ENCODE results near the gene FGF12. TPM values are rescaled to one million over a fixed set of nuclear protein-coding genes. Genes with fewer than 3 reads are reported as not detected.
"Not testable (repeated sequence)": the region's sequence is repeated elsewhere in the genome, so short reads cannot be mapped to it uniquely, and the experiment has no call there.

Gene FGF12
- not detected for total RNA-seq
- not detected for polyA plus RNA-seq
- 0 to 0.14 (median 0) reads per million in 6 experiments for total RNA-seq

DNA sequence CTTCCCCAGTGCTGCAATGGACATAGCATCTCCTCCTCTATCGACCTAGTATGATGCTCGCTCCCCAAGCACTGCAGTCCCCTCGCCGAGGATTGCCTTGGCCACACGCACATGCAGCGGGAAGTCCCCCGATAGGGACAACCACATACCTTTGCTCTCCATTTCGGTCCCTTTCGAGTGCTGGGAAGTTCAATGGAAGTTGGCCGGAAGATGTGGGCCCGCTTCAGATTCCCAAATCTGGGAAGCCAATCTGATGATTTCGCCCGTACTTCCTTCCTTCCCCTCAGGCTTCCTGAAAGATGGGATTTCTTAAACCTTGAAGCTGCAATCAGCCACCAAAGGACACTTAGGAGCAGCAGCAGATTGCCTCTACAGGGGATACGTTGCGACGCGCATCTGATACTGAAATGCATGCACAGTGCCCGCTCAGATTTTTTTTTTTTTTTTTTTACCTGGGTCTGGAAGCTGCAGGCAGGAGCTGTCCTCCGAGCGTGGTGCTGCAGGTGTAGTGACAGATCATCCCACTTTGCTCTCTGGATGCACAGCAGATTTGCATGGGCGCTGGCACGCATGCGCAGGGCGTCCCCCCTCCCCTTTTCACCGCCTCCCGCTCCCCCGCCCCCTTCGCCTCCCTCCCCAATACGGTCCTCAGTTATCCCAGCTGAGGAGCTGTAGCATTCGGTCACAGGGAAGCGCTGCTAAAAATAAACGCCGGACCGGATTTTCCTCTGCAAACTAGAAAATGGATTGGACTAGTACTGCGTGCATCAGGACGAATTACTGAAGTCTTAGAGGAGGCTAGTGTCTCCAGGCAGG is at the start of gene FGF12:
TSS of gene FGF12 (minus strand) at position 510 of the 816 bp plus-strand sequence.
- peaks cover 2 to 12% (median 6%) of the 10 kb centered on the region in 4 donors for H3K4me1 Mint-ChIP-seq
- H3K36me3 Mint-ChIP-seq, result no peaks in the 10 kb centered on the region
- H3K27me3 Mint-ChIP-seq, result peaks cover 18 to 74% (median 26%) of the 10 kb centered on the region in 5 donors
- POLR2A ChIA-PET, result no interaction called here
- DNase-seq, result no peak
- H3K9me3 Mint-ChIP-seq, result peaks cover 0 to 14% (median 1%) of the 10 kb centered on the region in 9 donors
- H3K4me3 Mint-ChIP-seq, result peak within 1 kb of the TSS in 4 of 10 donors; percentile 7 to 24 (median 12)
- H3K27ac Mint-ChIP-seq, result peak within 1 kb of the TSS in 1 of 10 donors; percentile 72
- no peak for ATAC-seq

DNA sequence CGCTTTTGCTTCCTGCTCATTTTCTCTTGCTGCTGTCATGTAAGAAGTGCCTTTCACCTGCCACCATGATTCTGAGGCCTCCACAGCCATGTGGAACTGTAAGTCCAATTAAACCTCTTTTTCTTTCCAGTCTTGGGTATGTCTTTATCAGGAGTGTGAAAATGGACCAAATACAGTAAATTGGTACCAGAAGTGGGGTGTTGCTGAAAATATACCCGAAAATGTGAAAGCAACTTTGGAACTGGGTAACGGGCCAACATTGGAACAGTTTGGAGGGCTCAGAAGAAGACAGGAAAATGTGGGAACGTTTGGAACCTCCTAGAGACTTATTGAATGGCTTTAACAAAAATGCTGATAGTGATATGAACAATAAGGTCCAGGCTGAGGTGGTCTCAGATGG is 47.0 kb upstream of the FGF12 start:
- H3K4me3 Mint-ChIP-seq, POLR2A ChIA-PET, DNase-seq, H3K27ac Mint-ChIP-seq, H3K4me1 Mint-ChIP-seq, ATAC-seq: not testable (repeated sequence)
- Mint-ChIP-seq H3K27me3 (peaks cover 0 to 15% (median 4%) of the 10 kb centered on the region in 5 donors), H3K9me3 (peaks cover 8 to 33% (median 21%) of the 10 kb centered on the region in 9 donors), H3K36me3 (peaks cover 2 to 13% (median 3%) of the 10 kb centered on the region in 3 donors)

DNA sequence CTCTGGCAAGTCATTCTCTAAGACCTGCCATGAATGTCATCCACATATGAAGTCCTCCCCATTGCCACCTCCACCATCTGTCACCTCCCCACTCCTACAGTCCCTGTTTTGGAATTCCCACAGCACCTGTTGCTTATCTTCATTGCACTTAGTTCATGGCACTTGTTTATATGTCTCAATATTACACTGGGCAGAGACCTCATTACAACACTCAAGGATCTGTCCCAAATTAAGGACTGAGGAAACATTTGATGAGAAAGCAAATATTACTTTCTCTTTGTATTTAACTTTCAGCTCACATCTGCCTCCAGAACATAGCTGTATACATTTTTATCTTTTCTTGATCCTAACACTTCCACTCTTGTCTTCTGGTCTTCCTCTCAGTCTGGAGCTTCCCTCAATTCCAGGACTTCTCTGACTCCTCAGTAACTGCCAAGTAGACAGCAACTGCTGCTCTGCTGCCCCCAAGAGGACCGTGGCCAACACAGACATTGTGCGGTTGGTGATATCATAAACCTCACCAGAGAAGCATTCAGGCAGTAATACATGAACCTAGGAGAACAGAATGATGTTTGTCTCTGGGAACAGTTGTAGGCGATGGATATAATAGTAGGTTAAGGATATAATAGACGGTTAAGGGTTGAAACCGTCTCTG is 45.0 kb upstream of the FGF12 start:
- Mint-ChIP-seq H3K4me1 (no peaks in the 10 kb centered on the region), H3K27ac (no peak overlapping the region), H3K27me3 (peaks cover 0 to 15% (median 4%) of the 10 kb centered on the region in 5 donors), H3K9me3 (peaks cover 8 to 30% (median 21%) of the 10 kb centered on the region in 9 donors), H3K4me3 (no peak overlapping the region), H3K36me3 (peaks cover 2 to 13% (median 3%) of the 10 kb centered on the region in 3 donors)
- ATAC-seq (no peak), DNase-seq (no peak)
- POLR2A ChIA-PET, result no interaction called here

DNA sequence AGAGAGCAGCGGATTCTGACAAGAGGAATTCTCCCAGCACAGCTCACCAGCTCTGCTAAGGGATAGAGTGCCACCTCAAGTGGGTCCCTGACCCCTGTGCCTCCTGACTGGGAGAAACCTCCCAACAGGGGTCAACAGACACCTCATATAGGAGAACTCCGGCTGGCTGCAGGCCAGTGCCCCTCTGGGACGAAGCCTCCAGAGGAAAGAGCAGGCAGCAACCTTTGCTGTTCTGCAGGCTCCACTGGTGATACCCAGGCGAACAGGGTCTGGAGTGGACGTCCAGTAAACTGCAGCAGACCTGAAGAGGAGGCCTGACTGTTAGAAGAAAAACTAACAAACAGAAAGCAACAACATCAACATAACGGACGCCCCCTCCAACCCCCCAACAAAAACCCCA is 31.3 kb upstream of the FGF12 start:
- Mint-ChIP-seq H3K27me3 (peaks cover 3 to 13% (median 5%) of the 10 kb centered on the region in 5 donors), H3K4me1 (no peaks in the 10 kb centered on the region), H3K9me3 (peaks cover 0 to 22% (median 3%) of the 10 kb centered on the region in 9 donors), H3K36me3 (no peaks in the 10 kb centered on the region), H3K4me3 (no peak overlapping the region), H3K27ac (no peak overlapping the region)
- POLR2A ChIA-PET, result no interaction called here
- no peak for ATAC-seq
- no peak for DNase-seq

DNA sequence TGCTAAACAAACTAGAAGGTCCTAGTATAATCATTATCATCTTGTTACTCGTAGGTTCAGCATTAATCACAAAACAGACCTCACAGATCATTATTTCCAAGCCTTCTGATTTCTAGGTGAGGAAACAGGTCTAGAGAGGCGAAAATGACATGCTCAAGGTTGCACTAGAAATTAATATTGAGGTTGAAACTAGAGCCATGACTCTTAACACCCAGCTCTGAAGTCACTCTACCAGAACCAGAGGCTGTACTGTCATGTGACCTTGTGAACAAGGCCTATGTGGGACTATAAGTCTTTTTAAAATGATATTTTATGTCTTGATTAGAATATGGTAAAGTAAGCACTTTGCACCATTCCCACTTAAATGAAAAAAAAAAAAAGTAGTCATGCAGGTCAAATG is 23.8 kb upstream of the FGF12 start:
- Mint-ChIP-seq H3K4me3 (no peak overlapping the region), H3K4me1 (no peaks in the 10 kb centered on the region), H3K27me3 (peaks cover 3 to 32% (median 9%) of the 10 kb centered on the region in 5 donors), H3K27ac (no peak overlapping the region), H3K9me3 (peaks cover 0 to 12% (median 2%) of the 10 kb centered on the region in 9 donors), H3K36me3 (no peaks in the 10 kb centered on the region)
- DNase-seq (no peak), ATAC-seq (no peak)
- POLR2A ChIA-PET, result no interaction called here

DNA sequence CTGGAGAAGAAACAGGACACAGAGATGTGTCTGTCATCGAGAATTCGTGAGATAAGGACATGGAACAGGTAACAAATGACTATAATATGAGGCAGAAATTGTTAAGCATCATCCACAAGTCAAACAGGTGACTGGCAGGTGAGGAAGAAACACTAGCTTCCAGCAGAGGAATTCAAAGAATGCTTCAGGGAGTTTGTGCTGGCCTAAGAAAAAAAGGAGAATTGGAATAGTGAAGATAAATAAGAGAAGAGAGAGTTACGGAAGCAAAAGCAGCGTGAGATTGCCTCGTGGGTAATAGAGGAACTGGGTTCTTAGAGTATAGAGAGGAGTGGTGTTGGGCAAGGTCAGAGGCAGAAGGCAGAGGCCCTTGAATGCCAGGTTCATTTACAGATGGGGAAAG is 22.9 kb upstream of the FGF12 start:
- Mint-ChIP-seq H3K36me3 (peaks cover 0 to 2% (median 0%) of the 10 kb centered on the region in 3 donors), H3K9me3 (peaks cover 0 to 14% (median 4%) of the 10 kb centered on the region in 9 donors), H3K27me3 (peaks cover 0 to 25% (median 7%) of the 10 kb centered on the region in 5 donors), H3K4me1 (no peaks in the 10 kb centered on the region), H3K27ac (no peak overlapping the region), H3K4me3 (no peak overlapping the region)
- POLR2A ChIA-PET, result no interaction called here
- ATAC-seq (no peak), DNase-seq (no peak)

DNA sequence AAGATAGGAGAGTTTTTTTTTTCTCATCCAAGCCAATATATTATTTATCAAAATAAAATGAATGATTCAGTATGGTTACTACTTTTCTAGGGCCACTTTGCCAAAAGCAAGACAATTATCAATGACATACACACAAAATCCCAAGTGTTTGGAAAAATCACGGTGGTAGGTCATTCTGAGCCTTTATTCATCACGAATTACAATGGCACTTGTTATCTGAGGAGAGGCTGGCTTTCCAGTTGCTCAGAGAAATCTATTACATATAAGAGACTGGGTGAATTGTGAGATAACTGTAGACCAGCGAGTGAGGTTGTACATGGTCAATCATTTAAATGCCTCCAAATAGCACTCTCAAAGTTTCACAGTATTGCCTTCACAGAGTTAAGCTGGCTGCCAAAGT is 20.4 kb upstream of the FGF12 start:
- Mint-ChIP-seq H3K36me3 (peaks cover 0 to 4% (median 0%) of the 10 kb centered on the region in 3 donors), H3K27me3 (peaks cover 0 to 24% (median 7%) of the 10 kb centered on the region in 5 donors), H3K9me3 (peaks cover 0 to 14% (median 6%) of the 10 kb centered on the region in 9 donors), H3K4me1 (no peaks in the 10 kb centered on the region), H3K4me3 (no peak overlapping the region), H3K27ac (no peak overlapping the region)
- ATAC-seq, result no peak
- POLR2A ChIA-PET, result no interaction called here
- DNase-seq, result no peak

DNA sequence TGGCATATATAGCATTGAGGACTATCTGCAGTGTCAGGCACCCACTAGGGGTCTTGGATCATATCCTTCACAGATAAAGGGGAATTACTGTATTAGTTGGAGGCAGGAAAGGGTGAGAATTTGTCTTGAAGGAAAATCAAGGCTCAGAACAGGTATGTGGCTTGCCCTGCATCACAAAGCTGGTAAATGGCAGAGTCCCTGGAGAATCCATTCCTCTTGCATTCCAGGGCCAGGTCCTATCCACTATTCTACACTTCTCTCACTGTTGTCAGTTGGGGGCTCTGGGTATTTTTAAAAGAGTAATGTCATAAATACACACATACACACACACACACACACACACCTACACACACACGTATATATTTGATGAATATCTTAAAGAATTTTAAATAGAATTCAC is 19.8 kb upstream of the FGF12 start:
- Mint-ChIP-seq H3K4me3 (no peak overlapping the region), H3K4me1 (no peaks in the 10 kb centered on the region), H3K27me3 (peaks cover 0 to 24% (median 7%) of the 10 kb centered on the region in 5 donors), H3K27ac (no peak overlapping the region), H3K9me3 (peaks cover 0 to 14% (median 6%) of the 10 kb centered on the region in 9 donors), H3K36me3 (peaks cover 0 to 4% (median 0%) of the 10 kb centered on the region in 3 donors)
- no peak for DNase-seq
- POLR2A ChIA-PET, result no interaction called here
- ATAC-seq, result no peak

DNA sequence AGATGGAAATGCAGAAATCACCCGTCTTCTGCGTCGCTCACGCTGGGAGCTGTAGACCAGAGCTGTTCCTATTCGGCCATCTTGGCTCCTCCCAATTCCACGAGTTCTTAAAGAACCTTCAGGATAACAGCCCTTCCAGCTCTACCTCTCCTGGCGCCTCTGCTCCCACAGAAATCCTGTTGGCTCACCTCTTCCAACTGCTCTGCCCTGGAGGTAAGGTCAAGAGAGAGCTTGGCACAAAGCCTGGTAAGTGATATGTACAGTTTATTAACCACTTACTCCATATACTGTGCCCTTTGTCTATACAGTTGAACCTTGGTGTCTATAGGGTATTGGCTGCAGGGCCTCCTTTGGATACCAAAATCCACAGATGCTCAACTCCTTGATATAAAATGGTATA is 17.8 kb upstream of the FGF12 start:
- Mint-ChIP-seq H3K36me3 (peaks cover 0 to 4% (median 0%) of the 10 kb centered on the region in 3 donors), H3K27me3 (peaks cover 0 to 24% (median 7%) of the 10 kb centered on the region in 5 donors), H3K4me1 (no peaks in the 10 kb centered on the region), H3K27ac (no peak overlapping the region), H3K4me3 (no peak overlapping the region), H3K9me3 (peaks cover 0 to 14% (median 6%) of the 10 kb centered on the region in 9 donors)
- ATAC-seq (no peak), DNase-seq (no peak)
- POLR2A ChIA-PET, result no interaction called here

DNA sequence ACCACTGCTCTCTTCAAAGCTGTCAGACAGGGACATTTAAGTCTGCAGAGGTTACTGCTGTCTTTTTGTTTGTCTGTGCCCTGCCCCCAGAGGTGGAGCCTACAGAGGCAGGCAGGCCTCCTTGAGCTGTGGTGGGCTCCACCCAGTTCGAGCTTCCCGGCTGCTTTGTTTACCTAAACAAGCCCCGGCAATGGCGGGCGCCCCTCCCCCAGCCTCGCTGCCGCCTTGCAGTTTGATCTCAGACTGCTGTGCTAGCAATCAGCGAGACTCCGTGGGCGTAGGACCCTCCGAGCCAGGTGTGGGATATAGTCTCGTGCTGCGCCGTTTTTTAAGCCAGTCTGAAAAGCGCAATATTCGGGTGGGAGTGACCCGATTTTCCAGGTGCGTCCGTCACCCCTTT is 17.3 kb upstream of the FGF12 start:
- peaks cover 0 to 24% (median 7%) of the 10 kb centered on the region in 5 donors for H3K27me3 Mint-ChIP-seq
- H3K36me3 Mint-ChIP-seq, DNase-seq, H3K4me1 Mint-ChIP-seq, POLR2A ChIA-PET, H3K27ac Mint-ChIP-seq, H3K4me3 Mint-ChIP-seq, ATAC-seq: not testable (repeated sequence)
- peaks cover 0 to 14% (median 6%) of the 10 kb centered on the region in 9 donors for H3K9me3 Mint-ChIP-seq

DNA sequence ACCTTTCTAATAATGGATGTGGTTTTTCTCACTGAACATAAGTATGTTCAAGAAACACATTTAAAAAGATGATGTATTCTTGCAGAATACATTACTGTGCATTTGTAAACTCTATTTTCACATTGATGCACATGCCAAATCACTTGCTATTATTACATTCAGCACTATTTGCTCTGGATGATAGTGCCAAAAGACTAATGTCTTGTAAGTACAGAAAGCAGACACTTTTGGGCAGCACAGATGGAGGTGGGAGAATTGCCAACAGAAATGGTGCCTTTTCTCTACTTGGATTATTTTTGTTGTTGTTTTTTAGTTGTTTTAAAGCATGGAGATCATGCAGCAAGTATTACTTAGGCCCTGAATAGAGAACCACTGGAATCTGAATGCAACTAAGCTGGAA is 10.2 kb upstream of the FGF12 start:
- POLR2A ChIA-PET, result no interaction called here
- no peak overlapping the region for H3K27ac Mint-ChIP-seq
- H3K4me1 Mint-ChIP-seq, result no peaks in the 10 kb centered on the region
- peaks cover 0 to 9% (median 0%) of the 10 kb centered on the region in 9 donors for H3K9me3 Mint-ChIP-seq
- ATAC-seq (no peak), DNase-seq (no peak)
- H3K4me3 Mint-ChIP-seq, result no peak overlapping the region
- peaks cover 0 to 4% (median 0%) of the 10 kb centered on the region in 5 donors for H3K27me3 Mint-ChIP-seq
- no peaks in the 10 kb centered on the region for H3K36me3 Mint-ChIP-seq

DNA sequence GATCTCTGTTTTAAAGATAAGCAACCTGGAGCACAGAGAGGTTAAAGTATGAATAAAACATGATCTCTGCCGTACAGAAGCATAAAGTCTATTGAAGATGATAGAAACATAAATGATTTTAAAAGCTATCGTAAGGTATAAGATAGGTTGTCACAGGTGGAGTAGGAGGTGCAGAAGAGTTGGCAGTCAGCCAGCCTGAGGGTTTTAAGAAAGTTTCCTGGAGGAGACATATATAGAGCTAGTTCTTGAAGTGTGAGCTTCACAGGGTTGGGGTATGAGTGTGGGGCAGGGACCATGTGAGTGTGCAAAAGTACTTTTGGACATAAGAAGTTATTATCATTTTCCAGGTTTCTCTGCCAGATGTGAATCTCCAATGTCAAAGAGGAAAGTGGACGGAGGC is 3.9 kb upstream of the FGF12 start:
- Mint-ChIP-seq H3K27me3 (peaks cover 11 to 46% (median 19%) of the 10 kb centered on the region in 5 donors), H3K4me1 (peaks cover 2 to 12% (median 6%) of the 10 kb centered on the region in 4 donors), H3K36me3 (no peaks in the 10 kb centered on the region), H3K9me3 (peaks cover 0 to 14% (median 1%) of the 10 kb centered on the region in 9 donors), H3K27ac (no peak overlapping the region), H3K4me3 (no peak overlapping the region)
- ATAC-seq (no peak), DNase-seq (no peak)
- POLR2A ChIA-PET, result no interaction called here

DNA sequence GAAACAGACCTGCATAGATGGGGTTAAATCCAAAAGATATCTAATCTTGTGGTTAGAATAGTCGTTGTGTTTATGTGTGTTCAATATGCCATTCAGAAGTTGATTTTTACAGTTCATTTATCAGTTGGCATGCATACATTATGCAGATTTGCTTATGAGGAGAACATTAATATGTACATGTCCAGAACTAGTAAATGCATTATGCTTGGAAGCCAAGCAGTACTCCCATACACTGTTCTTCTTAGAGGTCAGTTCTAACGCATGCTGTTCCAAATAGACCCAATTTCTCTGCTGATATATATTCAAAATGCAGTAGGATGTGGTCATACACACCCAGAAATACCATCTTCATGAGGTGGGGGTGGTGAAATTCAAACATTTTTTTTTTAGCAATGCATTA is 956 bp downstream of the FGF12 start:
- no peak for ATAC-seq
- Mint-ChIP-seq H3K27me3 (peaks cover 18 to 79% (median 27%) of the 10 kb centered on the region in 5 donors), H3K9me3 (peaks cover 0 to 10% (median 1%) of the 10 kb centered on the region in 9 donors), H3K27ac (no peak overlapping the region), H3K36me3 (no peaks in the 10 kb centered on the region), H3K4me3 (no peak overlapping the region), H3K4me1 (peaks cover 2 to 12% (median 6%) of the 10 kb centered on the region in 4 donors)
- POLR2A ChIA-PET, result no interaction called here
- DNase-seq, result no peak
